ENCODE data around the gene OPTC.

DNA sequence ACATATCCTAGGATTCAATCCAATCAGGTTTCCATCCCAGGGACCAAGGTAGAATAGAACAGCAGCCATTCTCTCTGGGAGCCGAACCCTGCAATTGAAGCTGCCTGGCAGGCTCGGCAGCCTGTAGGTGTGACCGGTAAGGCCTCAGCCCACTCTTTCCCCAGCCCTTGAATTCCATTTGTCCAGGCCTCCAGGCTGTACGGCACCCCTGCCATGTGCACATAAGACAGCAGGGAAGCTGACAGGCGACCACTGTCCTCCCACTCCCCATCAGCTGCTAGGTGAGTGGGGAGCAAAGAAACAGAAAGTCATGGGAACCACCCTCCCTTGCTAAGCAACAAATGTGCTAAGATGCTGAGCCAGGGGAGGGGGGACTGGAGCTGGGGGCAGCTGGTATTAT, 23.0 kb downstream of the OPTC start:
- TF ChIP-seq, protein P1, sequence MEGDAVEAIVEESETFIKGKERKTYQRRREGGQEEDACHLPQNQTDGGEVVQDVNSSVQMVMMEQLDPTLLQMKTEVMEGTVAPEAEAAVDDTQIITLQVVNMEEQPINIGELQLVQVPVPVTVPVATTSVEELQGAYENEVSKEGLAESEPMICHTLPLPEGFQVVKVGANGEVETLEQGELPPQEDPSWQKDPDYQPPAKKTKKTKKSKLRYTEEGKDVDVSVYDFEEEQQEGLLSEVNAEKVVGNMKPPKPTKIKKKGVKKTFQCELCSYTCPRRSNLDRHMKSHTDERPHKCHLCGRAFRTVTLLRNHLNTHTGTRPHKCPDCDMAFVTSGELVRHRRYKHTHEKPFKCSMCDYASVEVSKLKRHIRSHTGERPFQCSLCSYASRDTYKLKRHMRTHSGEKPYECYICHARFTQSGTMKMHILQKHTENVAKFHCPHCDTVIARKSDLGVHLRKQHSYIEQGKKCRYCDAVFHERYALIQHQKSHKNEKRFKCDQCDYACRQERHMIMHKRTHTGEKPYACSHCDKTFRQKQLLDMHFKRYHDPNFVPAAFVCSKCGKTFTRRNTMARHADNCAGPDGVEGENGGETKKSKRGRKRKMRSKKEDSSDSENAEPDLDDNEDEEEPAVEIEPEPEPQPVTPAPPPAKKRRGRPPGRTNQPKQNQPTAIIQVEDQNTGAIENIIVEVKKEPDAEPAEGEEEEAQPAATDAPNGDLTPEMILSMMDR (IDR thresholded peaks at IDR 0.05): no peak
- TF ChIP-seq POLR2A (IDR thresholded peaks at IDR 0.05) (no peak), POLR2AphosphoS5 (IDR thresholded peaks at IDR 0.05) (no peak), EP300 (IDR thresholded peaks at IDR 0.05) (no peak)

Data from suprapubic skin (tissue), 4 donors.